ENCODE data around the gene NDUFAF3. TPM values are rescaled to one million over a fixed set of nuclear protein-coding genes. Genes with fewer than 3 reads are reported as not detected.

NDUFAF3 gene
- total RNA-seq, 2 donors from 2014 or later = 32.9 to 39.1 TPM

DNA sequence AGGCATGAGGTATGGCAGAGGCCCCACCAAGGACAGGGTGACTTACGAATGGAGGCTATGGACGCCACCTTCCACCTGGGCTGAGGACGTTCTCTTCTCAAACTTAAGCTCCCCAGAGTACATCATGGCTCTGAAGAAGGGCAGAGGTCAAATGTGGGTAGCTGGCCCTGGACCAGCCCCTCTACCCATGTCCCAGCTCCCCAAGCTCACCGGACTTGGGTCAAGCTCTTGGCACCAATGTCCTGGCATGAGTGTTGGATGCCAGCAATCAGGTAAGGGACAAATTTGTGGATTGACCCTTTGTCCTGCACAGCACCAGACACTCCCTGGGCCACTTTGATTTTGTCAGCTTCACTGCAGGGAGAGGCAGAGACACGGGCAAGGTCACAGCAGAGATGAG lies 2.5 kb downstream of the NDUFAF3 start:
- peaks cover 51% of the 10 kb centered on the region for H3K36me3 Mint-ChIP-seq (ENCODE audit: low read depth)

DNA sequence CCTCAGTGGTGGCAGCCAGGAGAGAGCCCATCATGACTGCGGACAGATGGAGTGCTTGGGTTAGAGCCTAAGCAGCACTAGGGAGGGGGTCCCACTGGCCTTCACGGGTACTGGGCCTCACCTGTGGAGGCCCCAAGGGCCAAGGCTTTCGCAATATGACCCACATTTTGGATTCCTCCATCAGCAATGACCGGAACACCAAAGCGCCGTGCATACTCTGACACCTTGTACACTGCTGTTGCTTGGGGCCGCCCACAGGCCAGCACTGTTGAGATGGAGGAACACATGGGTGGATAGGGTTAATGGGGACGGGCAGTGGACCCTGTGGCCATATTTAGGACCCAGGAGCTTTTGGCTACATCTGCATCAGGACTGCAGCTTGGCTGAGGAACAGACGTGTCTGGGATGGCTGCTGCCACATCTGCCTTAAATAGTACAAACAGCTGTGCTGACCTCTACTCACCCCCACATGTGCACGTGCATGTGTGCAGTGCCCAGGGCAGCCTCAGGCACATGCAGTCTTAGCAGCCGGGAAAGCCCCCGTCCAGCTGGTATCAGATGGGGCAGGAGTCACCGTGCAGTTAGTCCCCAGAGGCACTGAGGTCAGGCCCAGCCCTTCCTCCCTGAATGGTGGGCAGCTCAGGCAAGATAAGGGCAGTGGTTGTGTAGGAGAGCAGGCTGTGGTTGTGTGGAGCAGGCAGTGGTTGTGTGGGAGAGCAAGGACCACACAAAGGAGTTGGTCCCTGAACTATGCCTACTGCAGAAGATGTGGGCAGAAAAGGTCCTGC lies 3.3 kb downstream of the NDUFAF3 start:
- H3K4me1 ChIP-seq (ENCODE audit: control insufficient read depth, insufficient read depth, low read length) = peaks cover 6% of the 10 kb centered on the region
- H3K9me3 Mint-ChIP-seq = no peaks in the 10 kb centered on the region
- no peaks in the 10 kb centered on the region for H3K27me3 Mint-ChIP-seq (ENCODE audit: insufficient read depth)
- H3K4me3 Mint-ChIP-seq = no peak overlapping the region
- peaks cover 61% of the 10 kb centered on the region for H3K36me3 ChIP-seq (ENCODE audit: control insufficient read depth, insufficient read depth, low read length)
- H3K36me3 Mint-ChIP-seq (ENCODE audit: low read depth) = peaks cover 54% of the 10 kb centered on the region
- H3K4me3 ChIP-seq (ENCODE audit: low read length) = no peak overlapping the region
- no peaks in the 10 kb centered on the region for H3K27me3 ChIP-seq (ENCODE audit: control insufficient read depth, insufficient read depth, low read length, poor library complexity, severe bottlenecking)
- no peak overlapping the region for H3K27ac Mint-ChIP-seq
- H3K9ac ChIP-seq (ENCODE audit: extremely low read depth, low read length, poor library complexity, severe bottlenecking) = no peak overlapping the region
- no peak overlapping the region for H3K27ac ChIP-seq (ENCODE audit: low read depth, low read length)
- TF ChIP-seq, protein P1, sequence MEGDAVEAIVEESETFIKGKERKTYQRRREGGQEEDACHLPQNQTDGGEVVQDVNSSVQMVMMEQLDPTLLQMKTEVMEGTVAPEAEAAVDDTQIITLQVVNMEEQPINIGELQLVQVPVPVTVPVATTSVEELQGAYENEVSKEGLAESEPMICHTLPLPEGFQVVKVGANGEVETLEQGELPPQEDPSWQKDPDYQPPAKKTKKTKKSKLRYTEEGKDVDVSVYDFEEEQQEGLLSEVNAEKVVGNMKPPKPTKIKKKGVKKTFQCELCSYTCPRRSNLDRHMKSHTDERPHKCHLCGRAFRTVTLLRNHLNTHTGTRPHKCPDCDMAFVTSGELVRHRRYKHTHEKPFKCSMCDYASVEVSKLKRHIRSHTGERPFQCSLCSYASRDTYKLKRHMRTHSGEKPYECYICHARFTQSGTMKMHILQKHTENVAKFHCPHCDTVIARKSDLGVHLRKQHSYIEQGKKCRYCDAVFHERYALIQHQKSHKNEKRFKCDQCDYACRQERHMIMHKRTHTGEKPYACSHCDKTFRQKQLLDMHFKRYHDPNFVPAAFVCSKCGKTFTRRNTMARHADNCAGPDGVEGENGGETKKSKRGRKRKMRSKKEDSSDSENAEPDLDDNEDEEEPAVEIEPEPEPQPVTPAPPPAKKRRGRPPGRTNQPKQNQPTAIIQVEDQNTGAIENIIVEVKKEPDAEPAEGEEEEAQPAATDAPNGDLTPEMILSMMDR (conservative IDR thresholded peaks at IDR 0.05) = no peak
- H3K9me3 ChIP-seq (ENCODE audit: control insufficient read depth, low read length) = no peaks in the 10 kb centered on the region
- no peak for DNase-seq
- 96 to 97% methylated on average over 11 to 13 of the region's 13 CpGs for WGBS, 2 experiments (ENCODE audit: insufficient coverage in 1 of 2, insufficient read length in 1 of 2)
- H3K4me1 Mint-ChIP-seq = peaks cover 20% of the 10 kb centered on the region

More for the DNA sequence above, 2.5 kb downstream of the NDUFAF3 start:
- Mint-ChIP-seq H3K9me3 (no peaks in the 10 kb centered on the region), H3K4me3 (no peak overlapping the region), H3K27me3 (ENCODE audit: insufficient read depth) (no peaks in the 10 kb centered on the region), H3K4me1 (peaks cover 19% of the 10 kb centered on the region), H3K27ac (no peak overlapping the region)
- Histone ChIP-seq H3K4me1 (ENCODE audit: control insufficient read depth, insufficient read depth, low read length) (peaks cover 6% of the 10 kb centered on the region), H3K4me3 (ENCODE audit: low read length) (no peak overlapping the region), H3K9ac (ENCODE audit: extremely low read depth, low read length, poor library complexity, severe bottlenecking) (no peak overlapping the region), H3K9me3 (ENCODE audit: control insufficient read depth, low read length) (no peaks in the 10 kb centered on the region), H3K27ac (ENCODE audit: low read depth, low read length) (no peak overlapping the region), H3K36me3 (ENCODE audit: control insufficient read depth, insufficient read depth, low read length) (peaks cover 54% of the 10 kb centered on the region), H3K27me3 (ENCODE audit: control insufficient read depth, insufficient read depth, low read length, poor library complexity, severe bottlenecking) (no peaks in the 10 kb centered on the region)
- TF ChIP-seq, protein P1 (conservative IDR thresholded peaks at IDR 0.05) = no peak
- DNase-seq = no peak
- WGBS, 2 experiments (ENCODE audit: insufficient coverage in 1 of 2, insufficient read length in 1 of 2) = 93 to 97% methylated on average over 3 to 5 of the region's 5 CpGs

DNA sequence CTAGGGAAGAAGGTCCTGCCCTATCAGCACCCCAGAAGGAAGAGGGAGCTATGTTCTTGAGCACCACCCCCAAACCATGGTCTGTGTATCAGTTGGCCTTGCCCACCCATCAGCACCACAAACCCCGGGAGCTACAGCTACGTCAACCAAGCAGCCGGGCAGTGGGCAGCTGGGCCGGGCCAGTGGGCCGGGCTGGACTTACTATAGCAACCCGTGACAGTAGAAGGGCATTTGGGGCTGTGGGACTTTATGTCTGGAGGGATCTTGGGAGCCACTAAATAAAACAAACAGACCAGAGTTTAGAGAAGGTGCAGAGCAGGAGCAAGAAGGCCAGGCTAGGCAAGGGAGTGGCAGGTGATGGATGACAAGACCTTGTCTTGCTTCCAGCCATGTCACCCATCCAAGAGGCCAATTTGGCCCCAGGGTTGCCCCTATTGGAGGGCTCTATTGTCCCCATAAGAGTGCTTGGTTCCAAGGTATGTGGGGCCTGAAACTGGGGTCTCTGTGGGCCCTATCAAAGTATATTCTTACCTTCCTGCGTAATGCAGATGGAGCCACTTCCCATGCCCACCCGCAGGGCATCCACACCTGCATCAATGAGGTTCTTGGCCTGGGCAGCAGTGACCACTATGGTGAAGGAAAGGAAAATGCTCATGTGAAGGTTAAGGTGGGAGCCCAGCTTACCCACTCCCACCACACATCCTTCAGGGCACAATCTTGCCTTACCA lies 4.0 kb downstream of the NDUFAF3 start:
- H3K27ac ChIP-seq (ENCODE audit: low read depth, low read length) = no peak overlapping the region
- peaks cover 58% of the 10 kb centered on the region for H3K36me3 Mint-ChIP-seq (ENCODE audit: low read depth)
- no peak overlapping the region for H3K4me3 ChIP-seq (ENCODE audit: low read length)
- H3K27ac Mint-ChIP-seq = no peak overlapping the region
- peaks cover 20% of the 10 kb centered on the region for H3K4me1 Mint-ChIP-seq
- no peaks in the 10 kb centered on the region for H3K27me3 Mint-ChIP-seq (ENCODE audit: insufficient read depth)
- TF ChIP-seq, protein P1 (conservative IDR thresholded peaks at IDR 0.05) = no peak
- H3K4me3 Mint-ChIP-seq = no peak overlapping the region
- H3K36me3 ChIP-seq (ENCODE audit: control insufficient read depth, insufficient read depth, low read length) = peaks cover 66% of the 10 kb centered on the region
- no peaks in the 10 kb centered on the region for H3K9me3 Mint-ChIP-seq
- no peaks in the 10 kb centered on the region for H3K27me3 ChIP-seq (ENCODE audit: control insufficient read depth, insufficient read depth, low read length, poor library complexity, severe bottlenecking)
- WGBS, 2 experiments (ENCODE audit: insufficient coverage in 1 of 2, insufficient read length in 1 of 2) = 96 to 100% methylated on average over 1 to 8 of the region's 8 CpGs
- peaks cover 6% of the 10 kb centered on the region for H3K4me1 ChIP-seq (ENCODE audit: control insufficient read depth, insufficient read depth, low read length)
- no peak overlapping the region for H3K9ac ChIP-seq (ENCODE audit: extremely low read depth, low read length, poor library complexity, severe bottlenecking)
- H3K9me3 ChIP-seq (ENCODE audit: control insufficient read depth, low read length) = no peaks in the 10 kb centered on the region
- no peak for DNase-seq
